ENCODE results near the gene MYL11. TPM values are rescaled to one million over a fixed set of nuclear protein-coding genes. Genes with fewer than 3 reads are reported as not detected.

Gene MYL11
- total RNA-seq, 1 donor from 2014 or later: not detected

DNA sequence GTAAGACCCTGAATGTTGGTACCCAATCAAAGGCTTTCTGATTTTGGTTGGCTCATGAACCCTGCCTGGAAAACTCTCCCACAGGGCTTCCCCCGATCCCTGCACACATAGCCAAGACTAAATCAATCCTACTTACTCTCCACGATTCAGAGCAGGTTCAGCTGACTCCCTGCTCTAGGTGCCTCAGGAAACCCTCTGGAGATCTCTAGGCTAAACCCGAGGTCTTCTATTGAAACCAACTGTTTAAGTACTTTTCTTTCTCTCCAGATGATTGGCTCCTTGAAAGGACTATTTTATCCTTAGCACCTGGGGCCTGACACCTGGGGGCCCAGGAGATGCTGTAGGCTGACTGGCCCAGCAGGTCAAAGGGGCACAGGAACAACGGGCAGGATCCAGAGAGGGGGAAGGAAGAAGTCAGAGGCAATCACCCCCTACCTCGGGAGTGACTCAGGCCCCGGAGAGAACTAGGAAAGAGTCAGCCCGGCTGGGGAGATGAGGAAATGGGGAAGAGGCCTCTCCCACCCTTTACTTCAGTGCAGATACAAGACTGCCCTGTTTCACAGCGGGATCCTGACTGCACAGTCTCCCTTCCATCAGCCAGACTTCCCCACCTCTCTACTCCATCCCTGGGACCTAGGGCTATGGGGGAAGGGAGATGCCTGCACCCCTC, 6.3 kb upstream of the MYL11 start:
- H3K27me3 ChIP-seq (ENCODE audit: insufficient read depth, low read length): no peaks in the 10 kb centered on the region
- no peak overlapping the region for H2AFZ ChIP-seq (ENCODE audit: low read depth, low read length)
- peak overlapping the region; percentile 76 for H3K4me3 ChIP-seq (ENCODE audit: insufficient read depth, low read depth, low read length)
- H3K4me1 ChIP-seq (ENCODE audit: insufficient read depth, low read length): peaks cover 20% of the 10 kb centered on the region
- Mint-ChIP-seq H3K36me3 (ENCODE audit: low read depth, unreplicated experiment) (peaks cover 9% of the 10 kb centered on the region), H3K27ac (ENCODE audit: unreplicated experiment) (peak overlapping the region; percentile 89), H3K4me3 (ENCODE audit: unreplicated experiment) (peak overlapping the region; percentile 88), H3K9me3 (ENCODE audit: unreplicated experiment) (no peaks in the 10 kb centered on the region), H3K27me3 (ENCODE audit: low read depth, unreplicated experiment) (no peaks in the 10 kb centered on the region), H3K4me1 (ENCODE audit: low read depth, unreplicated experiment) (peaks cover 26% of the 10 kb centered on the region)
- peak overlapping the region; percentile 41 for H3K27ac ChIP-seq (ENCODE audit: low read depth, low read length)
- FAIRE-seq (no peak), DNase-seq (ENCODE audit: low read depth) (no peak)
- H3K9me3 ChIP-seq (ENCODE audit: insufficient read depth, low read depth, low read length): no peaks in the 10 kb centered on the region
- TF ChIP-seq, protein P1, sequence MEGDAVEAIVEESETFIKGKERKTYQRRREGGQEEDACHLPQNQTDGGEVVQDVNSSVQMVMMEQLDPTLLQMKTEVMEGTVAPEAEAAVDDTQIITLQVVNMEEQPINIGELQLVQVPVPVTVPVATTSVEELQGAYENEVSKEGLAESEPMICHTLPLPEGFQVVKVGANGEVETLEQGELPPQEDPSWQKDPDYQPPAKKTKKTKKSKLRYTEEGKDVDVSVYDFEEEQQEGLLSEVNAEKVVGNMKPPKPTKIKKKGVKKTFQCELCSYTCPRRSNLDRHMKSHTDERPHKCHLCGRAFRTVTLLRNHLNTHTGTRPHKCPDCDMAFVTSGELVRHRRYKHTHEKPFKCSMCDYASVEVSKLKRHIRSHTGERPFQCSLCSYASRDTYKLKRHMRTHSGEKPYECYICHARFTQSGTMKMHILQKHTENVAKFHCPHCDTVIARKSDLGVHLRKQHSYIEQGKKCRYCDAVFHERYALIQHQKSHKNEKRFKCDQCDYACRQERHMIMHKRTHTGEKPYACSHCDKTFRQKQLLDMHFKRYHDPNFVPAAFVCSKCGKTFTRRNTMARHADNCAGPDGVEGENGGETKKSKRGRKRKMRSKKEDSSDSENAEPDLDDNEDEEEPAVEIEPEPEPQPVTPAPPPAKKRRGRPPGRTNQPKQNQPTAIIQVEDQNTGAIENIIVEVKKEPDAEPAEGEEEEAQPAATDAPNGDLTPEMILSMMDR (IDR thresholded peaks at IDR 0.05; ENCODE audit: insufficient read depth, low read depth, low read length): no peak
- no peak for TF ChIP-seq EZH2 (IDR thresholded peaks at IDR 0.05; ENCODE audit: insufficient read depth, low read length)
- peaks cover 67% of the 10 kb centered on the region for H3K79me2 ChIP-seq (ENCODE audit: insufficient read depth, low read length)
- H3K36me3 ChIP-seq (ENCODE audit: insufficient read depth, low read length): peaks cover 7% of the 10 kb centered on the region
- H3K4me2 ChIP-seq (ENCODE audit: low read length): peak overlapping the region; percentile 99
- H4K20me1 ChIP-seq (ENCODE audit: insufficient read depth, low read length): peaks cover 62% of the 10 kb centered on the region
- peak overlapping the region; percentile 85 for H3K9ac ChIP-seq (ENCODE audit: low read length)

DNA sequence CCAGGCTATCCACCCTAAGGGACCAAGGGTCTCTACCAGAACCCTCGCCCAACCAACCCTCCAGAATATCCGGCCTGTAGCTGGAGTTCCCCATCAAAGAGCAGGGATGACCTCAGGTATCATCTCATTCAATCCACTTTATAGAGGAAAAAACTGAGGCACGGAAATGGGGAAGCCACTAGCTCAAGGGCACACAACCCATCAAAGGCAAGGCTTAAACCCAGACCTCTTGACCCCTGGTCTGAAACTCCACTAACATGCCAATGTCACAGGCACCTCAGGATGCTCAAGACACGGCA, 5.9 kb upstream of the MYL11 start:
- Histone ChIP-seq H3K4me3 (ENCODE audit: insufficient read depth, low read depth, low read length) (peak overlapping the region; percentile 76), H2AFZ (ENCODE audit: low read depth, low read length) (no peak overlapping the region), H3K27me3 (ENCODE audit: insufficient read depth, low read length) (no peaks in the 10 kb centered on the region), H3K79me2 (ENCODE audit: insufficient read depth, low read length) (peaks cover 63% of the 10 kb centered on the region), H3K9me3 (ENCODE audit: insufficient read depth, low read depth, low read length) (no peaks in the 10 kb centered on the region), H3K9ac (ENCODE audit: low read length) (peak overlapping the region; percentile 85), H3K4me1 (ENCODE audit: insufficient read depth, low read length) (peaks cover 20% of the 10 kb centered on the region), H3K4me2 (ENCODE audit: low read length) (peak overlapping the region; percentile 99), H3K27ac (ENCODE audit: low read depth, low read length) (peak overlapping the region; percentile 41), H4K20me1 (ENCODE audit: insufficient read depth, low read length) (peaks cover 57% of the 10 kb centered on the region), H3K36me3 (ENCODE audit: insufficient read depth, low read length) (peaks cover 3% of the 10 kb centered on the region)
- H3K27me3 Mint-ChIP-seq (ENCODE audit: low read depth, unreplicated experiment): no peaks in the 10 kb centered on the region
- no peak for TF ChIP-seq EZH2 (IDR thresholded peaks at IDR 0.05; ENCODE audit: insufficient read depth, low read length)
- TF ChIP-seq, protein P1 (IDR thresholded peaks at IDR 0.05; ENCODE audit: insufficient read depth, low read depth, low read length): no peak
- peaks cover 26% of the 10 kb centered on the region for H3K4me1 Mint-ChIP-seq (ENCODE audit: low read depth, unreplicated experiment)
- peak overlapping the region; percentile 89 for H3K27ac Mint-ChIP-seq (ENCODE audit: unreplicated experiment)
- H3K36me3 Mint-ChIP-seq (ENCODE audit: low read depth, unreplicated experiment): peaks cover 9% of the 10 kb centered on the region
- DNase-seq (ENCODE audit: low read depth) (no peak), FAIRE-seq (no peak)
- H3K9me3 Mint-ChIP-seq (ENCODE audit: unreplicated experiment): no peaks in the 10 kb centered on the region
- peak overlapping the region; percentile 88 for H3K4me3 Mint-ChIP-seq (ENCODE audit: unreplicated experiment)
